ENCODE results near the gene PTPMT1.

The PTPMT1 gene

GRCh38 chr11:47592970-47593369 lies 27.6 kb downstream of the PTPMT1 start:
- TF ChIP-seq, protein P1, sequence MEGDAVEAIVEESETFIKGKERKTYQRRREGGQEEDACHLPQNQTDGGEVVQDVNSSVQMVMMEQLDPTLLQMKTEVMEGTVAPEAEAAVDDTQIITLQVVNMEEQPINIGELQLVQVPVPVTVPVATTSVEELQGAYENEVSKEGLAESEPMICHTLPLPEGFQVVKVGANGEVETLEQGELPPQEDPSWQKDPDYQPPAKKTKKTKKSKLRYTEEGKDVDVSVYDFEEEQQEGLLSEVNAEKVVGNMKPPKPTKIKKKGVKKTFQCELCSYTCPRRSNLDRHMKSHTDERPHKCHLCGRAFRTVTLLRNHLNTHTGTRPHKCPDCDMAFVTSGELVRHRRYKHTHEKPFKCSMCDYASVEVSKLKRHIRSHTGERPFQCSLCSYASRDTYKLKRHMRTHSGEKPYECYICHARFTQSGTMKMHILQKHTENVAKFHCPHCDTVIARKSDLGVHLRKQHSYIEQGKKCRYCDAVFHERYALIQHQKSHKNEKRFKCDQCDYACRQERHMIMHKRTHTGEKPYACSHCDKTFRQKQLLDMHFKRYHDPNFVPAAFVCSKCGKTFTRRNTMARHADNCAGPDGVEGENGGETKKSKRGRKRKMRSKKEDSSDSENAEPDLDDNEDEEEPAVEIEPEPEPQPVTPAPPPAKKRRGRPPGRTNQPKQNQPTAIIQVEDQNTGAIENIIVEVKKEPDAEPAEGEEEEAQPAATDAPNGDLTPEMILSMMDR (conservative IDR thresholded peaks at IDR 0.05; ENCODE audit: low read depth, low read length) = no peak
- DNase-seq (ENCODE audit: low read depth) = no peak
- no peak overlapping the region for H3K4me3 ChIP-seq (ENCODE audit: low read depth, low read length)

DNA sequence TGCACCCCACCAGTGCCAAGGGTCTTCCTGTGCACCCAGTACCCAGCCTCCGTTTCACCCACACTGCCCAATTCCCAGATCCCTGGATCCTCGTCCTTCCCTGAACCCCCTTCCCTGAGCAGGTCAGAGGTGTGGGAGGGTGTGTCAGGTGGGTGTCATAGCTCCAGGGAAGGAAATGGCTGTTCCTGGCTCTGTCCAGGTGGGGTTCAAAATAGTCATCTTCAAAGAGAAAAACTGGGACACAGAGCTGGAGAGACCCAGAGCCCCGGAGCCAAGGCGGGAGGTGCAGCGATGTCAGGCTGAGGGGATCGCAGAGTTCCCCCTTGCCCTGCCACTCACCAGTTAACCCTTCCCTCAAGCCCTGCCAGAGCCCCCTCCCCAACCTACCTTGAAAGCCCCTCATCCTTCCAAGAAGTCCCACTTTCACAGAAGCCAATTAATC lies 28.1 kb downstream of the PTPMT1 start:
- TF ChIP-seq, protein P1 (conservative IDR thresholded peaks at IDR 0.05; ENCODE audit: low read depth, low read length) = no peak
- no peak overlapping the region for H3K4me3 ChIP-seq (ENCODE audit: low read depth, low read length)
- DNase-seq (ENCODE audit: low read depth) = no peak

DNA sequence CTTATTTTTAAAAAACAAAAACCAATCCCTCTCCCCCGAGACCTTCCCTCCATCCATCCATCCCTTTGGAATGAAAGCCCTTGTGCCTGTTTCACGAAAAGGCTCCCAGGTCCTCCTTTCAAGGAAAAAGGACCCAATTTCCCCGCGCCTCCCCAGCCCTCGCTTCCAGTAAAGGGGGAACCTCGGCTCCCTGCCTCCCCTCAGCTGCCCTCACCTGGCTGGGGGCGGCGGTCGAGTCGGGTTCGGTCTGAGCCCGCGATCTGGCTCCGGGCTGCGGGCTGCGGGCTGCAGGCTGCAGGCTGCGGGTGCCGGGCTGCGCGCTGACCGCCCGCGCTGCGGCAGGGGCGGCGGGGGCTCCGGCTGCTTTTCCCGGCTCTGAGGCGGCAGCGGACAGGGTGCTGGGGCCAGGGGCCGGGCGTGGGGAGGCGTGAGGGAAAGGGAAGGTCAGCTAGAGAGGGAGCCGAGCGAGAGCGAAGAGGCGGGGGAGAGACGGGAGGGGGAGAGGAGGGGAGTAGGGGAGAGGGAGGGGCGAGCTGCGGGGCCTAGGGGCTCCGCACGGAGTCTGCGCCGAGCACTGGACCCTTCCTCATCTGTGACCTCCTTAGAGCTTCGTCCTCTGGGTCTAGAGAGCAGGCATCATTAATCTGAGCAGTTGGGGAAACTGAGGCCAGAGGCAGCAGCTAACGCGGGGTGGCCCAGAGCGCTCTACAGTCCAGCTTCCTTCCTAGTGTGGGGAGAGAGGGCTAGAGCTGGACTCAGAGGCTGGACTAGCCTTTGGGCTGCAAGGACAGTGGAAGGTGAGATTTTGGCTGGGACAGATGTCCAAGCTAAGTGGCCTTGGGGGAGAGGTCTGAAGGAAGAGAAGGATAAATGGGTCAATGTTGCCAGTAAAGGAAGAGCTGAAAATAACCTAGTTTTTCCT lies 28.8 kb downstream of the PTPMT1 start, which contains the start of gene C1QTNF4:
Gene C1QTNF4, minus strand, starts transcription at position 478 of the 922 bp plus-strand sequence. CDS start 3,601 bp downstream, outside the sequence.
- peak within 1 kb of the TSS; percentile 37 for H3K4me3 ChIP-seq (ENCODE audit: low read depth, low read length)
- no peak for DNase-seq (ENCODE audit: low read depth)
- TF ChIP-seq, protein P1 (conservative IDR thresholded peaks at IDR 0.05; ENCODE audit: low read depth, low read length) = no peak

- DNase-seq (ENCODE audit: low read depth) = no peak
- H3K4me3 ChIP-seq (ENCODE audit: low read depth, low read length) = no peak overlapping the region
- TF ChIP-seq, protein P1 (conservative IDR thresholded peaks at IDR 0.05; ENCODE audit: low read depth, low read length) = no peak
These were observed 29.6 kb downstream of the PTPMT1 start for GRCh38 chr11:47595029-47595428.

- TF ChIP-seq, protein P1 (conservative IDR thresholded peaks at IDR 0.05; ENCODE audit: low read depth, low read length) = no peak
- DNase-seq (ENCODE audit: low read depth) = no peak
- no peak overlapping the region for H3K4me3 ChIP-seq (ENCODE audit: low read depth, low read length)
These were observed 30.6 kb downstream of the PTPMT1 start for GRCh38 chr11:47595967-47596366.

DNA sequence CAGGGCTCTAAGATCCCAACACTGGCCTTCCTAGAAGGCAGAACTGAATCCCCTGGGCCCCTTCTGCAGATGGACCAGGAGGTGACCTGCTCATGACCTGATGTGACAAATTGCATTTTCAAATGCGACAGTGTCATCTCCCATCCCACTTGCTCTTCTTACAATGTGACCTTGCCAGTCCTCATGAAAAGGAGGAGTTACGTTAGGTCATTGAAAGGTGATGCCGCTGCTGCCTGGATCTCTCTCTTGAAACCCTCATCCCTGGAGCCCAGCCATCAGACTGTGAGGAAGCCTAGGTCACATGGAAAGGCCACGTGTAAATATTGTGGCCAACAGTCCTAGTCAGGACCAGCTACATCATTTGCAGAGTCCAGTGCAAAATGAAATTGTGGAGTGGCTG lies 34.5 kb downstream of the PTPMT1 start:
- no peak for DNase-seq (ENCODE audit: low read depth)
- no peak overlapping the region for H3K4me3 ChIP-seq (ENCODE audit: low read depth, low read length)
- TF ChIP-seq, protein P1 (conservative IDR thresholded peaks at IDR 0.05; ENCODE audit: low read depth, low read length) = no peak

All from choroid plexus epithelial cell (primary cell).